ENCODE data around the gene RALGAPA2. TPM values are rescaled to one million over a fixed set of nuclear protein-coding genes. Genes with fewer than 3 reads are reported as not detected.

Gene RALGAPA2
- total and polyA plus RNA-seq, 2 experiments from 2014 or later = 13.1 to 43.4 TPM

DNA sequence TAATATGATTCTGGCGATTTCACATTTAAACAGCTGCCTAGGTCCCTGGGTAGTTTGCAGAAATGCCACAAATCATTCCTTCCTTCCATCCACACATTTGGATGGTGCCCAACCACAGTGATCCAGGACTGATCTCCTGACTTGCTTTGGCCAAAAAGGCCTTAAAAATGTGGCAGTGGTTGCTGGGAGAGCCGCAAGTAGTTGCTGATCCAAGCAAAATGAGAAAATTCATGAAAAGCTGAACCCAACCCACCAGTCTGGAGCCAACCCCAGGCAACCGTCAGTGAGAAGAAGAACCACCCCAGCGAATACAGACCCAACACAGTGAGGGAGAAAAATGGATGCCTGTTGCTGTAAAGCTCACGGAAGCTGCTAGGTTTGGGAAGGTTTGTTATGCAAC, 25.1 kb downstream of the RALGAPA2 start (continued):
- TF ChIP-seq, protein P1, sequence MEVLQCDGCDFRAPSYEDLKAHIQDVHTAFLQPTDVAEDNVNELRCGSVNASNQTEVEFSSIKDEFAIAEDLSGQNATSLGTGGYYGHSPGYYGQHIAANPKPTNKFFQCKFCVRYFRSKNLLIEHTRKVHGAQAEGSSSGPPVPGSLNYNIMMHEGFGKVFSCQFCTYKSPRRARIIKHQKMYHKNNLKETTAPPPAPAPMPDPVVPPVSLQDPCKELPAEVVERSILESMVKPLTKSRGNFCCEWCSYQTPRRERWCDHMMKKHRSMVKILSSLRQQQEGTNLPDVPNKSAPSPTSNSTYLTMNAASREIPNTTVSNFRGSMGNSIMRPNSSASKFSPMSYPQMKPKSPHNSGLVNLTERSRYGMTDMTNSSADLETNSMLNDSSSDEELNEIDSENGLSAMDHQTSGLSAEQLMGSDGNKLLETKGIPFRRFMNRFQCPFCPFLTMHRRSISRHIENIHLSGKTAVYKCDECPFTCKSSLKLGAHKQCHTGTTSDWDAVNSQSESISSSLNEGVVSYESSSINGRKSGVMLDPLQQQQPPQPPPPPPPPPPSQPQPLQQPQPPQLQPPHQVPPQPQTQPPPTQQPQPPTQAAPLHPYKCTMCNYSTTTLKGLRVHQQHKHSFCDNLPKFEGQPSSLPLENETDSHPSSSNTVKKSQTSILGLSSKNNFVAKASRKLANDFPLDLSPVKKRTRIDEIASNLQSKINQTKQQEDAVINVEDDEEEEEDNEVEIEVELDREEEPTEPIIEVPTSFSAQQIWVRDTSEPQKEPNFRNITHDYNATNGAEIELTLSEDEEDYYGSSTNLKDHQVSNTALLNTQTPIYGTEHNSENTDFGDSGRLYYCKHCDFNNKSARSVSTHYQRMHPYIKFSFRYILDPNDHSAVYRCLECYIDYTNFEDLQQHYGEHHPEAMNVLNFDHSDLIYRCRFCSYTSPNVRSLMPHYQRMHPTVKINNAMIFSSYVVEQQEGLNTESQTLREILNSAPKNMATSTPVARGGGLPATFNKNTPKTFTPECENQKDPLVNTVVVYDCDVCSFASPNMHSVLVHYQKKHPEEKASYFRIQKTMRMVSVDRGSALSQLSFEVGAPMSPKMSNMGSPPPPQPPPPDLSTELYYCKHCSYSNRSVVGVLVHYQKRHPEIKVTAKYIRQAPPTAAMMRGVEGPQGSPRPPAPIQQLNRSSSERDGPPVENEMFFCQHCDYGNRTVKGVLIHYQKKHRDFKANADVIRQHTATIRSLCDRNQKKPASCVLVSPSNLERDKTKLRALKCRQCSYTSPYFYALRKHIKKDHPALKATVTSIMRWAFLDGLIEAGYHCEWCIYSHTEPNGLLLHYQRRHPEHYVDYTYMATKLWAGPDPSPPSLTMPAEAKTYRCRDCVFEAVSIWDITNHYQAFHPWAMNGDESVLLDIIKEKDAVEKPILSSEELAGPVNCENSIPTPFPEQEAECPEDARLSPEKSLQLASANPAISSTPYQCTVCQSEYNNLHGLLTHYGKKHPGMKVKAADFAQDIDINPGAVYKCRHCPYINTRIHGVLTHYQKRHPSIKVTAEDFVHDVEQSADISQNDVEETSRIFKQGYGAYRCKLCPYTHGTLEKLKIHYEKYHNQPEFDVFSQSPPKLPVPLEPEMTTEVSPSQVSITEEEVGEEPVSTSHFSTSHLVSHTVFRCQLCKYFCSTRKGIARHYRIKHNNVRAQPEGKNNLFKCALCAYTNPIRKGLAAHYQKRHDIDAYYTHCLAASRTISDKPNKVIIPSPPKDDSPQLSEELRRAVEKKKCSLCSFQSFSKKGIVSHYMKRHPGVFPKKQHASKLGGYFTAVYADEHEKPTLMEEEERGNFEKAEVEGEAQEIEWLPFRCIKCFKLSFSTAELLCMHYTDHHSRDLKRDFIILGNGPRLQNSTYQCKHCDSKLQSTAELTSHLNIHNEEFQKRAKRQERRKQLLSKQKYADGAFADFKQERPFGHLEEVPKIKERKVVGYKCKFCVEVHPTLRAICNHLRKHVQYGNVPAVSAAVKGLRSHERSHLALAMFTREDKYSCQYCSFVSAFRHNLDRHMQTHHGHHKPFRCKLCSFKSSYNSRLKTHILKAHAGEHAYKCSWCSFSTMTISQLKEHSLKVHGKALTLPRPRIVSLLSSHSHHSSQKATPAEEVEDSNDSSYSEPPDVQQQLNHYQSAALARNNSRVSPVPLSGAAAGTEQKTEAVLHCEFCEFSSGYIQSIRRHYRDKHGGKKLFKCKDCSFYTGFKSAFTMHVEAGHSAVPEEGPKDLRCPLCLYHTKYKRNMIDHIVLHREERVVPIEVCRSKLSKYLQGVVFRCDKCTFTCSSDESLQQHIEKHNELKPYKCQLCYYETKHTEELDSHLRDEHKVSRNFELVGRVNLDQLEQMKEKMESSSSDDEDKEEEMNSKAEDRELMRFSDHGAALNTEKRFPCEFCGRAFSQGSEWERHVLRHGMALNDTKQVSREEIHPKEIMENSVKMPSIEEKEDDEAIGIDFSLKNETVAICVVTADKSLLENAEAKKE (CRISPR knock-in tag; IDR thresholded peaks at IDR 0.05) = no peak
- TF ChIP-seq POLR2AphosphoS5 (IDR thresholded peaks at IDR 0.05; ENCODE audit: low read depth) (no peak), STAT1 (IDR thresholded peaks at IDR 0.05; ENCODE audit: unreplicated experiment) (no peak), NANOG (IDR thresholded peaks at IDR 0.05; ENCODE audit: borderline replicate concordance) (no peak), ZNF331 (CRISPR knock-in tag; IDR thresholded peaks at IDR 0.05; ENCODE audit: low read depth) (no peak), JUNB (IDR thresholded peaks at IDR 0.05; ENCODE audit: unreplicated experiment) (no peak), ETS1 (IDR thresholded peaks at IDR 0.05) (no peak), CREB1 (CRISPR knock-in tag; IDR thresholded peaks at IDR 0.05; ENCODE audit: low read depth) (no peak)
- TF ChIP-seq, protein P2, sequence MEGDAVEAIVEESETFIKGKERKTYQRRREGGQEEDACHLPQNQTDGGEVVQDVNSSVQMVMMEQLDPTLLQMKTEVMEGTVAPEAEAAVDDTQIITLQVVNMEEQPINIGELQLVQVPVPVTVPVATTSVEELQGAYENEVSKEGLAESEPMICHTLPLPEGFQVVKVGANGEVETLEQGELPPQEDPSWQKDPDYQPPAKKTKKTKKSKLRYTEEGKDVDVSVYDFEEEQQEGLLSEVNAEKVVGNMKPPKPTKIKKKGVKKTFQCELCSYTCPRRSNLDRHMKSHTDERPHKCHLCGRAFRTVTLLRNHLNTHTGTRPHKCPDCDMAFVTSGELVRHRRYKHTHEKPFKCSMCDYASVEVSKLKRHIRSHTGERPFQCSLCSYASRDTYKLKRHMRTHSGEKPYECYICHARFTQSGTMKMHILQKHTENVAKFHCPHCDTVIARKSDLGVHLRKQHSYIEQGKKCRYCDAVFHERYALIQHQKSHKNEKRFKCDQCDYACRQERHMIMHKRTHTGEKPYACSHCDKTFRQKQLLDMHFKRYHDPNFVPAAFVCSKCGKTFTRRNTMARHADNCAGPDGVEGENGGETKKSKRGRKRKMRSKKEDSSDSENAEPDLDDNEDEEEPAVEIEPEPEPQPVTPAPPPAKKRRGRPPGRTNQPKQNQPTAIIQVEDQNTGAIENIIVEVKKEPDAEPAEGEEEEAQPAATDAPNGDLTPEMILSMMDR (conservative IDR thresholded peaks at IDR 0.05; ENCODE audit: low read depth in 2 of 2) = no peak
